ENCODE measurements around the gene ALDH3A1. TPM values are rescaled to one million over a fixed set of nuclear protein-coding genes. Genes with fewer than 3 reads are reported as not detected.

The ALDH3A1 gene
- polyA plus RNA-seq, 3 donors = not detected

DNA sequence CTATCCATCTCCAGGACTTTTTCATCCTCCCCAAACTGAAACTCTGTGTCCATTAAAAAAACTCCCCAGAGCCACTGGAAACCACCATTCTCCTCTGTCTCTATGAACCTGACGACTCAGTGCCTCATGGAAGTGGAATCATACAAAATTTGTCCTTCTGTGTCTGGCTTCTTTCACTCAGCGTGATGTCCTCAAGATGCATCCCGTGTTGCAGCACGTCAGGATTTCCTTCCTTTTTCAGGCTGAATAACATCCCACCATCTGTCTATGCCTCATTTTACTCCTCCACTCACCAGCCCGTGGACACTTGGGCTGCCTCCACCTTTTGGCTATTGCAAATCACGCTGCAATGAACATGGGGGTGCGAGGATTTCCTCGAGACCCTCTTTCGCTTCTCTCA, 12.6 kb upstream of the ALDH3A1 start:
- H3K9ac ChIP-seq (ENCODE audit: insufficient read depth, low read length, poor library complexity, severe bottlenecking) = no peak overlapping the region
- peaks cover 5 to 10% (median 6%) of the 10 kb centered on the region in 3 donors for H3K27me3 Mint-ChIP-seq (ENCODE audit: low read depth in 3 of 3)
- H3K9me3 Mint-ChIP-seq = peaks cover 0 to 5% (median 2%) of the 10 kb centered on the region in 7 donors
- no peaks in the 10 kb centered on the region for H3K9me3 ChIP-seq (replicated peaks in 1 of 2; ENCODE audit: control insufficient read depth in 1 of 2, insufficient read depth in 1 of 2, low read length in 2 of 2)
- intact Hi-C loops (cut with micrococcal nuclease) = loop anchor here (5.0 kb wide), 2 partner anchors 33 to 103 kb away; no protein-coding TSS in a partner anchor
- no peaks in the 10 kb centered on the region for H3K36me3 Mint-ChIP-seq
- no peaks in the 10 kb centered on the region for H3K4me1 ChIP-seq (ENCODE audit: control insufficient read depth in 1 of 2, insufficient read depth in 2 of 2, low read length in 2 of 2)
- H3K79me2 ChIP-seq (ENCODE audit: insufficient read depth, low read length) = no peaks in the 10 kb centered on the region
- TF ChIP-seq, protein P1, sequence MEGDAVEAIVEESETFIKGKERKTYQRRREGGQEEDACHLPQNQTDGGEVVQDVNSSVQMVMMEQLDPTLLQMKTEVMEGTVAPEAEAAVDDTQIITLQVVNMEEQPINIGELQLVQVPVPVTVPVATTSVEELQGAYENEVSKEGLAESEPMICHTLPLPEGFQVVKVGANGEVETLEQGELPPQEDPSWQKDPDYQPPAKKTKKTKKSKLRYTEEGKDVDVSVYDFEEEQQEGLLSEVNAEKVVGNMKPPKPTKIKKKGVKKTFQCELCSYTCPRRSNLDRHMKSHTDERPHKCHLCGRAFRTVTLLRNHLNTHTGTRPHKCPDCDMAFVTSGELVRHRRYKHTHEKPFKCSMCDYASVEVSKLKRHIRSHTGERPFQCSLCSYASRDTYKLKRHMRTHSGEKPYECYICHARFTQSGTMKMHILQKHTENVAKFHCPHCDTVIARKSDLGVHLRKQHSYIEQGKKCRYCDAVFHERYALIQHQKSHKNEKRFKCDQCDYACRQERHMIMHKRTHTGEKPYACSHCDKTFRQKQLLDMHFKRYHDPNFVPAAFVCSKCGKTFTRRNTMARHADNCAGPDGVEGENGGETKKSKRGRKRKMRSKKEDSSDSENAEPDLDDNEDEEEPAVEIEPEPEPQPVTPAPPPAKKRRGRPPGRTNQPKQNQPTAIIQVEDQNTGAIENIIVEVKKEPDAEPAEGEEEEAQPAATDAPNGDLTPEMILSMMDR (IDR thresholded peaks at IDR 0.05) = no peak
- no peak overlapping the region for H3K4me3 ChIP-seq (replicated peaks in 1 of 3; ENCODE audit: low read depth in 2 of 3, low read length in 3 of 3)
- H3K36me3 ChIP-seq (replicated peaks in 1 of 2; ENCODE audit: control insufficient read depth in 1 of 2, insufficient read depth in 2 of 2, low read length in 2 of 2) = no peaks in the 10 kb centered on the region
- peak overlapping the region in 2 of 7 donors; percentile 9 to 44 for H3K27ac Mint-ChIP-seq
- peak; percentile 29 to 63 (median 39) for DNase-seq
- H4K20me1 ChIP-seq (ENCODE audit: insufficient read depth, low read length) = no peaks in the 10 kb centered on the region
- H3K27me3 ChIP-seq (ENCODE audit: control insufficient read depth in 2 of 2, insufficient read depth in 2 of 2, low read length in 2 of 2) = no peaks in the 10 kb centered on the region
- H3K4me2 ChIP-seq (replicated peaks; ENCODE audit: extremely low read depth, low read length, poor library complexity, severe bottlenecking) = no peak overlapping the region
- 50% methylated on average over 9 of the region's 9 CpGs for WGBS (ENCODE audit: insufficient coverage)
- no peak overlapping the region for H3K27ac ChIP-seq (ENCODE audit: low read depth in 1 of 2, low read length in 2 of 2)
- H2AFZ ChIP-seq (ENCODE audit: insufficient read depth, low read depth, low read length, poor library complexity, severe bottlenecking) = no peak overlapping the region
- peaks cover 26% of the 10 kb centered on the region for H3K4me1 Mint-ChIP-seq
- no peak overlapping the region for H3K4me3 Mint-ChIP-seq

DNA sequence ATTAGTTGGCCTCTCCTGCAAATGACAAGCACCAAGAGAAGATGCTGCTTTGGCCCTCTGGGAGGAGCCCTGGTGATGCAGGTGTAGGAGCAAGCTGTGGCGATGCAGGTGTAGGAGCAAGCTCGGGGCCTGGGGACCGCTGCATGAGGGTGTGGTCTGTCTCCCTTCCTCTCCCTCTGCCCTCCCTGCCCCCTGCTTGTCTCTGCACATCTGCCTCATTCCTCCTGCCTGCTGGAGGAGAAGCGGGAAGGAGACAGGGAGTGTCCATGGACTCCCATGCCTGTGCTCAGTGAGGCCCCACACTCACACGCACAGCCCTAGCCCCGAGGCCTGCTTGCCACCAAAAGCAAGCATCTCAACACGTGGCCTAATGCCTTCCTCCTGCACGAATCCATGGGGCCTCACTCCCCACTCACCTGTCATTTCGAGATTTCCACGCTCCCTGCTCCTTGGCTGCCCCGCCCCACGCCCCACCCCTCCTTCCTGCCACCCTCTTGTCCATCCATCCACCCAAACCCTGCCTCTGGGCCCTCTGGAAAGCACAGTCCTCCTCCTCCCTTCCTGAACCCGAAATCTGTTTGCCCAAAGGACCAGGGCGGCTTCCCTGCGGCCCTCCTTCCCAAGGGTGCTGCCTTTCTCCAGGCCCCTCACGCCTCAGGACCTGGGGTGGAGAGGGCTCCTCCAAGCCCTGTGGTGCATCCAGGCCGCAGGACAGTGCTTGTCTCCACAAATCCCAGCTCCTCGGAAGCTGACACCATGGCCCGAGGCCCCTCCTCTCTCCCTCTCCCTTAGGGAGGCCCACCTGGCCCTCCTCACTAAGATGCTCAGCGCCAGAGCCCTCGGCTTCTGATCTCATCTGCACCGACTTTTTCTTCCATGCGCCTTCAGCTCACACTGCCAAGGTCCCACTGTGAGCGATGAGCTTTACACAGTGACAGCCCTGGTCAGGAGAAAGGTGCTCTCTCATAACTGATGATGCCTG, 11.8 kb upstream of the ALDH3A1 start:
- Mint-ChIP-seq H3K27ac (no peak overlapping the region), H3K9me3 (peaks cover 0 to 5% (median 2%) of the 10 kb centered on the region in 7 donors), H3K4me3 (no peak overlapping the region), H3K27me3 (ENCODE audit: low read depth in 3 of 3) (peaks cover 5 to 12% (median 6%) of the 10 kb centered on the region in 3 donors), H3K36me3 (no peaks in the 10 kb centered on the region), H3K4me1 (peaks cover 26% of the 10 kb centered on the region)
- 95% methylated on average over 15 of the region's 24 CpGs for WGBS (ENCODE audit: insufficient coverage)
- H3K4me3 ChIP-seq (replicated peaks in 1 of 3; ENCODE audit: low read depth in 2 of 3, low read length in 3 of 3) = no peak overlapping the region
- H3K27ac ChIP-seq (ENCODE audit: low read depth in 1 of 2, low read length in 2 of 2) = no peak overlapping the region
- TF ChIP-seq, protein P1 (IDR thresholded peaks at IDR 0.05) = no peak
- no peaks in the 10 kb centered on the region for H4K20me1 ChIP-seq (ENCODE audit: insufficient read depth, low read length)
- H3K79me2 ChIP-seq (ENCODE audit: insufficient read depth, low read length) = no peaks in the 10 kb centered on the region
- no peaks in the 10 kb centered on the region for H3K4me1 ChIP-seq (ENCODE audit: control insufficient read depth in 1 of 2, insufficient read depth in 2 of 2, low read length in 2 of 2)
- no peak for DNase-seq
- intact Hi-C loops (cut with micrococcal nuclease) = loop anchor here (5.0 to 10.0 kb wide), 3 partner anchors 33 to 105 kb away; no protein-coding TSS in a partner anchor
- H3K9me3 ChIP-seq (replicated peaks in 1 of 2; ENCODE audit: control insufficient read depth in 1 of 2, insufficient read depth in 1 of 2, low read length in 2 of 2) = no peaks in the 10 kb centered on the region
- no peaks in the 10 kb centered on the region for H3K36me3 ChIP-seq (replicated peaks in 1 of 2; ENCODE audit: control insufficient read depth in 1 of 2, insufficient read depth in 2 of 2, low read length in 2 of 2)
- no peak overlapping the region for H2AFZ ChIP-seq (ENCODE audit: insufficient read depth, low read depth, low read length, poor library complexity, severe bottlenecking)
- H3K27me3 ChIP-seq (ENCODE audit: control insufficient read depth in 2 of 2, insufficient read depth in 2 of 2, low read length in 2 of 2) = no peaks in the 10 kb centered on the region
- H3K9ac ChIP-seq (ENCODE audit: insufficient read depth, low read length, poor library complexity, severe bottlenecking) = no peak overlapping the region
- no peak overlapping the region for H3K4me2 ChIP-seq (replicated peaks; ENCODE audit: extremely low read depth, low read length, poor library complexity, severe bottlenecking)
